IMR-90 (cell line): ENCODE results near the gene B3GNT9. TPM values are rescaled to one million over a fixed set of nuclear protein-coding genes. Genes with fewer than 3 reads are reported as not detected.

Experiments
- ATAC-seq: fragments of 200-7000 bp; cut with Tn5 transposase; 2 replicates; pipeline ENCODE4 v1.9.1; 2020; ENCODE audit warnings: low read depth, mild to moderate bottlenecking, moderate library complexity
- BruUV-seq: library from RNA; stranded (reverse); fragments of 400-500 nt; replicated peaks from 2 replicates; lab custom pipeline; 2021; lab: Mats Ljungman, UMichigan
- CTCF ChIA-PET: fragments of 300-600 bp; formaldehyde crosslinking; extraction: SDS; loops from one replicate; lab custom pipeline; 2021; ENCODE audit warnings: antibody characterized with exemption; lab: Yijun Ruan, JAX
- POLR2A ChIA-PET: fragments of 300-600 bp; sonication (Branson Sonifier 250); formaldehyde crosslinking; loops from one replicate; lab custom pipeline; 2022; ENCODE audit warnings: antibody characterized with exemption; ENCODE audit not compliant: unreplicated experiment; lab: Charles Lee
- DNase-seq: peaks from one replicate; pipeline ENCODE4 v3.0.0; 2013
- H2AFZ ChIP-seq: replicated peaks from 2 replicates; pipeline ENCODE3; 2013; ENCODE audit warnings: low read length, mild to moderate bottlenecking; ENCODE audit not compliant: poor library complexity
- H2AK5ac ChIP-seq: 2 replicates; pipeline ENCODE4 v1.6.1; 2013; ENCODE audit warnings: low read depth, low read length, inconsistent platforms
- H2AK9ac ChIP-seq: replicated peaks from 2 replicates; pipeline ENCODE3; 2013; ENCODE audit warnings: mild to moderate bottlenecking, low read depth, low read length, moderate library complexity; ENCODE audit not compliant: poor library complexity
- H2BK120ac ChIP-seq: 2 replicates; pipeline ENCODE4 v1.6.1; 2013; ENCODE audit warnings: low read depth, low read length, inconsistent platforms
- H2BK15ac ChIP-seq: 3 replicates; pipeline ENCODE4 v1.6.1; 2013; ENCODE audit warnings: low read depth, low read length, inconsistent platforms
- H2BK20ac ChIP-seq: 2 replicates; pipeline ENCODE4 v1.6.1; 2013; ENCODE audit warnings: low read depth, mild to moderate bottlenecking, inconsistent platforms, low read length, moderate library complexity
- H2BK5ac ChIP-seq: 2 replicates; pipeline ENCODE4 v1.6.1; 2013; ENCODE audit warnings: mild to moderate bottlenecking, low read depth, low read length, inconsistent platforms; ENCODE audit not compliant: poor library complexity, severe bottlenecking
- H3K14ac ChIP-seq: replicated peaks from 2 replicates; pipeline ENCODE4 v1.6.1; 2013; ENCODE audit warnings: low read depth, low read length, inconsistent platforms
- H3K18ac ChIP-seq: 2 replicates; pipeline ENCODE4 v1.6.1; 2013; ENCODE audit warnings: low read depth, low read length, control low read depth
- H3K23ac ChIP-seq: 2 replicates; pipeline ENCODE4 v1.6.1; 2013; ENCODE audit warnings: low read depth, low read length, inconsistent platforms
- H3K27ac ChIP-seq: 2 replicates; pipeline ENCODE4 v1.5.1; 2013; ENCODE audit warnings: mild to moderate bottlenecking, control low read depth, low read length; ENCODE audit not compliant: insufficient read depth
- H3K27me3 ChIP-seq: 2 replicates; pipeline ENCODE4 v1.6.1; 2013; ENCODE audit warnings: low read length; ENCODE audit not compliant: control insufficient read depth, insufficient read depth
- H3K36me3 ChIP-seq: 2 replicates; pipeline ENCODE4 v1.6.1; 2013; ENCODE audit warnings: low read length, mixed read lengths; ENCODE audit not compliant: control insufficient read depth, insufficient read depth
- H3K4ac ChIP-seq: 2 replicates; pipeline ENCODE4 v1.6.1; 2013; ENCODE audit warnings: low read depth, low read length, inconsistent platforms
- H3K4me1 ChIP-seq: 2 replicates; pipeline ENCODE4 v1.6.1; 2013; ENCODE audit warnings: low read length, mixed read lengths; ENCODE audit not compliant: control insufficient read depth, insufficient read depth
- H3K4me2 ChIP-seq: 2 replicates; pipeline ENCODE4 v1.6.1; 2013; ENCODE audit warnings: low read depth, mild to moderate bottlenecking, control low read depth, low read length, moderate library complexity
- H3K4me3 ChIP-seq: 2 replicates; pipeline ENCODE4 v1.5.1; 2013; ENCODE audit warnings: low read depth, mild to moderate bottlenecking, control low read depth, low read length, moderate library complexity; ENCODE audit not compliant: insufficient read depth
- H3K56ac ChIP-seq: 2 replicates; pipeline ENCODE4 v1.6.1; 2013; ENCODE audit warnings: low read length, inconsistent platforms; ENCODE audit not compliant: insufficient read depth; ENCODE audit errors: extremely low read depth
- H3K79me1 ChIP-seq, 2 experiments: 2 replicates each; pipeline ENCODE4 v1.6.1; 2013; ENCODE audit warnings: low read length in 2 of 2, inconsistent platforms in 1 of 2, low read depth in 1 of 2
- H3K9ac ChIP-seq: 2 replicates; pipeline ENCODE4 v1.6.1; 2013; ENCODE audit warnings: low read depth, low read length, control low read depth
- H3K9me1 ChIP-seq: 2 replicates; pipeline ENCODE4 v1.6.1; 2013; ENCODE audit warnings: low read length, inconsistent platforms; ENCODE audit not compliant: insufficient read depth
- H3K9me3 ChIP-seq: 2 replicates; pipeline ENCODE4 v1.6.1; 2013; ENCODE audit warnings: low read length; ENCODE audit not compliant: control insufficient read depth, insufficient read depth
- H4K20me1 ChIP-seq: 2 replicates; pipeline ENCODE4 v1.6.1; 2013; ENCODE audit warnings: low read length, inconsistent platforms; ENCODE audit not compliant: insufficient read depth
- H4K5ac ChIP-seq: 2 replicates; pipeline ENCODE4 v1.6.1; 2013; ENCODE audit warnings: mild to moderate bottlenecking, low read depth, low read length, control low read depth
- H4K8ac ChIP-seq, 2 experiments: 2 replicates each; pipeline ENCODE4 v1.6.1; 2013; ENCODE audit warnings: low read depth in 2 of 2, low read length in 2 of 2, control low read depth in 1 of 2, inconsistent platforms in 1 of 2
- H4K91ac ChIP-seq: 2 replicates; pipeline ENCODE4 v1.6.1; 2013; ENCODE audit warnings: low read depth, low read length, inconsistent platforms; ENCODE audit not compliant: insufficient read depth
- BHLHE40 ChIP-seq: fragments of 150-350 bp; IDR thresholded peaks from 2 replicates; pipeline ENCODE4 v1.6.1; 2016; ENCODE audit warnings: mild to moderate bottlenecking, low read depth, low read length
- CEBPB ChIP-seq: IDR thresholded peaks from 2 replicates; pipeline ENCODE4 v1.6.1; 2012; ENCODE audit warnings: low read depth, low read length, improper control_type of control experiment
- FOS ChIP-seq: fragments of 150-350 bp; IDR thresholded peaks from 2 replicates; pipeline ENCODE4 v1.6.1; 2016; ENCODE audit warnings: low read depth, low read length
- MAZ ChIP-seq: IDR thresholded peaks from 2 replicates; pipeline ENCODE4 v1.6.1; 2012; ENCODE audit warnings: low read depth, mild to moderate bottlenecking, low read length, improper control_type of control experiment, moderate library complexity, borderline replicate concordance
- MXI1 ChIP-seq: IDR thresholded peaks from 2 replicates; pipeline ENCODE4 v1.6.1; 2012; ENCODE audit warnings: low read depth, mild to moderate bottlenecking, low read length, moderate library complexity, borderline replicate concordance
- USF2 ChIP-seq: fragments of 150-350 bp; IDR thresholded peaks from 2 replicates; pipeline ENCODE4 v1.6.1; 2017; ENCODE audit warnings: mild to moderate bottlenecking, antibody characterized with exemption, low read length, low read depth
- WGBS, 2 experiments: methylation state at CpG; one replicate each; pipeline versions ENCODE4 v1.1.5 to v1.1.7; 2013; ENCODE audit warnings: missing lambda C conversion rate in 2 of 2; ENCODE audit not compliant: insufficient read length in 1 of 2; ENCODE audit errors: extremely low coverage in 2 of 2; 5-methylcytosine and 5-hydroxymethylcytosine counted together
- dilution Hi-C: fragments of 300-500 bp; cut with HindIII; formaldehyde crosslinking; loops from one replicate; pipeline ENCODE4 v1.14.3; 2018; ENCODE audit warnings: low sequenced_read_pairs; ENCODE audit not compliant: unreplicated experiment
- in situ Hi-C: fragments of 300-500 bp; cut with MboI; formaldehyde crosslinking; loops from 3 replicates; pipeline ENCODE4 v1.14.3; 2019; ENCODE audit warnings: low sequenced_read_pairs, inconsistent platforms, mixed read lengths
- intact Hi-C: fragments of 100-400 bp; cut with micrococcal nuclease; formaldehyde crosslinking; loops from 2 replicates; pipeline ENCODE4 v1.10.0; 2022
- polyA plus RNA-seq, 3 experiments: library from polyadenylated mRNA; depleted of rRNA; stranded (reverse); fragments of >200 nt; gene quantifications; 2 replicates each; pipeline ENCODE4 v1.2.3, GENCODE V29; 2012; ENCODE audit warnings: low replicate concordance in 1 of 3
- total RNA-seq: library from RNA; depleted of rRNA; stranded (reverse); fragments of >200 nt; gene quantifications from 2 replicates; pipeline ENCODE4 v1.2.3, GENCODE V29; 2012

Gene B3GNT9
- total and polyA plus RNA-seq, 2 of the 4 experiments (the other 2 are of a cell fraction): 5.0 to 12.0 TPM

- Histone ChIP-seq H2BK120ac (no peak overlapping the region), H3K4me1 (peaks cover 21% of the 10 kb centered on the region), H4K8ac (peak overlapping the region in 1 of 2 experiments; percentile 17; a peak in 2 of 4 replicates), H3K23ac (no peak overlapping the region; the same call in 1 of the 2 replicates), H3K27me3 (no peaks in the 10 kb centered on the region), H4K5ac (no peak overlapping the region), H3K56ac (no peak overlapping the region), H2AFZ (peak overlapping the region; percentile 48), H3K4ac (peak overlapping the region; percentile 40; the same call in 1 of the 2 replicates), H4K91ac (no peak overlapping the region), H3K36me3 (peaks cover 23% of the 10 kb centered on the region), H3K9me1 (peaks cover 26% of the 10 kb centered on the region), H3K27ac (no peak overlapping the region), H2AK9ac (peak overlapping the region; percentile 71), H3K9me3 (no peaks in the 10 kb centered on the region), H3K18ac (no peak overlapping the region), H3K14ac (no peak overlapping the region), H3K4me3 (no peak overlapping the region), H2BK5ac (peak overlapping the region; percentile 64), H2BK20ac (no peak overlapping the region), H4K20me1 (peaks cover 21% of the 10 kb centered on the region), H3K9ac (no peak overlapping the region), H3K79me1 (peaks cover 25 to 41% of the 10 kb centered on the region in 2 experiments), H2BK15ac (no peak overlapping the region), H3K4me2 (peak overlapping the region; percentile 60; the same call in 1 of the 2 replicates), H2AK5ac (peak overlapping the region; percentile 80)
- BruUV-seq: no TSS peak
- peak; percentile 77; the same call in 1 of the 2 replicates for TF ChIP-seq FOS
- 0 out of 2 replicates have a peak, but pooled peaks have one; percentile 21 for TF ChIP-seq BHLHE40
- TF ChIP-seq MXI1: no peak
- TF ChIP-seq CEBPB: no peak
- TF ChIP-seq USF2: no peak
- TF ChIP-seq MAZ: no peak
- DNase-seq: peak; percentile 76
- in situ Hi-C loops: no loop called here
- WGBS, 2 experiments: 80% methylated on average over 2 of the region's 13 CpGs; no CpG with 5 or more reads in 1 of the 2 experiments
- dilution Hi-C loops: no loop called here
- CTCF ChIA-PET: no interaction called here
- intact Hi-C loops: no loop called here
- POLR2A ChIA-PET: interaction anchor here (0.6 kb wide), 1 partner anchor 306 kb away, joined by 4 read pairs; no protein-coding TSS in a partner anchor
- peak; percentile 36 for ATAC-seq
Observed at GRCh38 chr16:67190448-67191399, 39.9 kb upstream of the B3GNT9 start.
